GM19467 (cell line): ENCODE results near the gene NATD1.

Experiments
- ATAC-seq: cut with Tn5 transposase; IDR thresholded peaks from one replicate; pipeline ENCODE4 v1.9.1; 2021; ENCODE audit warnings: mild to moderate bottlenecking, moderate library complexity; ENCODE audit not compliant: unreplicated experiment

NATD1 gene

DNA sequence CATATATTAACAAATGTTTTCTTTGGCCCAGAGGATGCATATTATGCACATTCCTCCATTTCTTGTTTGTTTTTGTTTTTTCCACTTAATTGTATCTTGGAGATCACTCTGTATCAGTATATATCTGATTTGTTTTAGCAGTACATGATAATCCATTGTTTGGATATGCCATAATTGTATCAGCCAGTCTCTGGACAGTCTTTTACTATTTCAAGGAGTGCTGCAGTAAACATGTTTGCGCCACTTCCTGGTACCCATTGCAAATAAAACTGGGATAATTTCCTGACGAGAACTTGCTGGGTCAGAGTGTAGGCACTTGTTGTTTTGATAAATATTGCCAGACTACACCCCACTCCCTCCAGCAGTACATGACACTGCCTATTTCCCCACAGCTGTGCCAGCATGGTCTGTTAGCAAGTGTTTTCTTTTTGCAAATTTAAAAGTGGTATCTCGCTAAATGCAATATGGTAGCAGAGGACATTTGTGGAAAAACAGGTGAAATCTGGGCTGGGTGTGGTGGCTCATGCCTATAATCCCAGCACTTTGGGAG lies 34.3 kb downstream of the NATD1 start:
- ATAC-seq = no peak

DNA sequence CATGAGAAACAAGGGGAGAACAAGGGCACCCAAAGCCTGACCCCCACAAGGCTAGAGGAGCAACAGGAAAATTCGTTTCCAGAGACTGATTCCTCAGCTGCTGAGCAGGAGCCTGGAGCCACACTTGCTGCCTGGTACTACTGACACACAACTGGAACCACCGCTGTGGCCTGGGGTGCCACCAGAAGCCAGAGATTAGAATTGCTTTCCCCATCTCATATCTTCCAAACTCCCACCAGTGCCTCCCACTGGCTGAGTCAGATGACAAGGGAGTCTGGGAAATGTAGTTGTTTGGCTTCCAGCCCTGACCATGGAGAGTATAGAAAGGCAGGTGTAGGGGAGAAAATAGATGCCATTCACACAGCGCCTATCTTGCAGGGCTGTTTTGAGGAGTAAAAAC lies 35.1 kb downstream of the NATD1 start:
- ATAC-seq = no peak

DNA sequence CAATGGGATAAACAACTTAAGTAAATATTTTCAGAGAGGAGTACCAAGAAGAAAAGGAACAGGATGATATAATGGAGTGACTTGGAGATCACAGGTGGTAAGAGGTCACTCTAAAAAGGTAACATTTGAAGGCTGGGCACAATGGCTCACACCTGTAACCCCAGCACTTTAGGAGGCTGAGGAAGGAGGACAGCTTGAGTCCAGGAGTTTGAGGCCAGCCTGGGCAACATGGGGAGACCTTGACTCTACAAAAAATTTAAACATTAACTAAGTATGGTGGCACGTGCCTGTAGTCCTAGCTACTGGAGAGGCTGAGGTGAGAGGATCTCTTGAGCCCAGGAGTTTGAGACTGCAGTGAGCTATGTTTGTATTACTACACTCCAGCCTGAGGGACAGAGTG lies 35.9 kb downstream of the NATD1 start:
- ATAC-seq = no peak

DNA sequence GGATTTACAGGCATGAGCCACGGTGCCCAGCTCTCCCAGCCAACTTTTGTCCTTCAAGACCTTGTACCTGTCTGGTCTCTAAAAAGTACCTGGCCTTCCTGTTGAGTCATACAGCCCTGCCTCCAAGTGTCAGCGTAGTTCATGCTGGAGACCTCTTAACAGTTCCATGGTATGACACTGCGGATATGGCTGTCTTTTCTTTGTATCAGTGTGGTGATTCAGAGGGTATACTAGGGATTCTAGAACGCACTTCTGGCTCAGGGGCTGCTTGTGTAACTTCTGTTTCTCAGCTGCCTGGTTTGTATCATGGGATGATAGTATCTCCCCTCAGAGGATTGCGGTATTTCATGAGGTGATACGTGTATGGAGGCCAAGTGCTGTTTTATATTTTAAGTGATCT lies 37.3 kb downstream of the NATD1 start:
- ATAC-seq = no peak

DNA sequence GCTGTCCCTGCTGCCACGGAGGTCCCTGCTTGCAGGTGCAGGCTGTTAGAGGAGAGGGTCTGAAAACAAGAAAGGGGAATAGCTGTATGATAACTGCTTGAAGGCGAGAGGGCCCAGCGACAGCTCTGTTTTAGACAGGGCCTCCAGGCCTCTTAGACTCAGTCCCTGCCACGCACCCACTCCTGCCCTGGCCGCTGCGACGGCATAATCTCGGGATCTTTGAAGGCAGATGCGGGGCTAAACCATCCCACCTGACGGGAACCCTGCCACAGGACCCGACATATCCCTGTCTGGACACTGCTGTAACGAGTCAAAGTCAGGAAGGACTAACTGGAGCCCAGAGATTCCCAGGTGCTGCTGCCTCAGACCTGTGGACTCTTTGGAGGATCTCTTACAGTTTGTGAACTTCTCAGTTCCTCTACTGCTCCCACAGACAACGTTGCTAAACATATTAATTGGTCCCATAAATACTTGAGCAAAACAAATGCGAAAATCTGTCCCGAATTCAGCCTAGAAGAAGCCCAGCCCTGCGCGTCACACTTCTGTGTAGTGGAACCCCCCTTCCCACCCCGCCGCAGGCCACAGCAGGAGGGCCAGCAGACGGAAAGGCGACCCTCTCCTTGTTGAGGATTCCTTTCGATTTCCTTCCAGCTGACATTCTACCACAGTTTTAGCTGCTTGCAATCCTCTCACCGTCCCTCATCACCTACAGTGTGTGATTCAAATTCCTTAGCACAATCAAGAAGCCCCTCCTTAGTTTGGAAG lies 38.3 kb downstream of the NATD1 start:
- ATAC-seq = peak; percentile 6

DNA sequence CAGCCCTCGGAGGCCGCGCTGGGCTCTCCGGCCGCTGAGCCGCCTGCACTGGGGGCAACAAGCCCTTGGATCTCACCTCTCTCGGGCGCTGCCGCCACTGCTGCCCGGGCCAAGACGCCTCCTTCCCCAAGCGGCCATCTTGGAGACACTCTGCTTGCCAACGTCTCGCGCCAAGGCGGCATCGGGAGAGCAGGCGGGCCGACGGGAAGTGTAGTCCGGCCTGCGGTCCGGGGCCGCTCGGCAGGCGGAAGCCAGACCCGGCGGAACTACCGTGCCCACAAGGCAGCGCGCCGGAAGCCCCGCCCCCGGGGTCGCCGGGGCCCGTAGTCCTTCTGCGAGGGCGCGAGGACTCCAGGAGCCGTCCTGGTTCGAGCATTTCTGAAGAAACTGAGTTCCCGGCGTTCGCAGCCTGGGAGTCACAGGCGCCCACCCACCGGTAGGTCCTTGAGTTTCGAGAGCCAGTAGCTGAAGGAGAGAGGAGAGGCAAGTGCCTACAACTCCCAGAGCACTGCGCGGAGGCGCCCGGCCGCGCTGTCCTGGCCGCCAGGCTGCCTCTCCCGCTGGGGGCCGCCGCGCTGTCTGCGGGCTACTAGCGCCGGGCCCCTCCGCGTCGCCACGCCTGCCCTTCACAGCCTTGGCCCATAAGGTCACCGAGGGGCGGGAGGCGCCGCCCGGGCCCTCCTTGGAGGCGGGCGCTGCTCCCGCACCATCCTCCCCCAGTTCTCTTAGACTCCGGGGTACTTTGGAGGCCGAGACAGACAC lies 39.0 kb downstream of the NATD1 start, which contains the start of gene TMEM11:
Gene TMEM11, minus strand, starts transcription at position 147 of the 762 bp plus-strand sequence. Its CDS starts 9 bp downstream, at position 138.
- ATAC-seq = peak; percentile 89

DNA sequence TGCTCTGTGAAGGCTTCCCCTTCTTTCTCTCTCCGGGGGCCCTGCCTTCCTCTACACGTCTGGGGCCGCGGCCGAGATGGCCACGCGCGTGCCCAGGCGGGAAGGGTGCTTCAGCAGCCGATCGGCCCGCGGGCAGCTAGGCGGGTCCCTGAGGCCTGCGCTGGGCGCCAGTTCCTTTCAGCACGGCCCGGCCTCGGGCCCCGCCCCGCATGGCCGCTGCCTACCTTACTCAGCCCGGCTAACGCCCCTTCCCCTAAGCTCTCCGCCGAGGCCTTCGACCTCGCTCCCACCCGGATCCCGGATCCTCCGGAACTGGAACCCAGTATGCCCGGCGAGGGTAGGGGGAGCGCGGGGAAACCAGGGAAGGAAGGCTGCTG lies 39.6 kb downstream of the NATD1 start:
- peak; percentile 17 for ATAC-seq

DNA sequence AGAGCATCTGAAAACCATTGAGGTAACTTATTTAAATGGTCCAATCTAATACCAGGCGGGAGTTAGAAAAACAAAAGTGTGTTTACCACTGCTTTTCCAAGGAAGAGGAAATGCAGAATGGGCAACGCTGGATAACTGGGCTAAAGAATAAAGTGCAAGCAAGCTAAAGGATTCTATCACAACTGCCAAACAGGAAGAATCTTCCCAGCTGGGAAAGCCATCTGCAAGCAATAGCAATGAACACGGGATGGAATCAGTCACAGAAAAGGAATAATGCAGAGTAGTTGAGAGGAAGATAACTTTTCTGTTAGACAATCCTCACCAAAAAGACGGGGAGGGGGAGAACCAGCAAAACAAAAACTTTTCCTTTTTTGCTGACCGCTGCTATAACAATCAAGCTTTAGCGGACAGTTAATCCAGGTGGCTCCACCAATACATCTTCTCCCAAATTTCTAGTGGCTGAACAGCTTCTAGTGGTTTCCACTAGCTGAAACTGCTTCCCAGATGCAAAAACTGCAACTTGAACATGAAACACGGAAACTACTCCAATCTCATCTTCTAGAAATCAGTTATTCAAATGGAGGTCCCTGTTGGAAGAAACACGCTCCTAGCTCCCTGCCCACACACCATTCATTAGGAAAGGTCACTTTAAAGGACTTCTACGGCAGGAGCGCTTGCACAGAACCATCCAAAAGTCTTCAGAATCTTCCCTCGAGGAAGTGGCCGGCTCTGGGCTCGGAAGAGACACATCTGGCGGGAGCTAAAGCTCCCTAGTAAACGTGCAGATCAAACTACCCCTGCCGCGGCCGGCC lies 40.2 kb downstream of the NATD1 start:
- ATAC-seq = no peak

DNA sequence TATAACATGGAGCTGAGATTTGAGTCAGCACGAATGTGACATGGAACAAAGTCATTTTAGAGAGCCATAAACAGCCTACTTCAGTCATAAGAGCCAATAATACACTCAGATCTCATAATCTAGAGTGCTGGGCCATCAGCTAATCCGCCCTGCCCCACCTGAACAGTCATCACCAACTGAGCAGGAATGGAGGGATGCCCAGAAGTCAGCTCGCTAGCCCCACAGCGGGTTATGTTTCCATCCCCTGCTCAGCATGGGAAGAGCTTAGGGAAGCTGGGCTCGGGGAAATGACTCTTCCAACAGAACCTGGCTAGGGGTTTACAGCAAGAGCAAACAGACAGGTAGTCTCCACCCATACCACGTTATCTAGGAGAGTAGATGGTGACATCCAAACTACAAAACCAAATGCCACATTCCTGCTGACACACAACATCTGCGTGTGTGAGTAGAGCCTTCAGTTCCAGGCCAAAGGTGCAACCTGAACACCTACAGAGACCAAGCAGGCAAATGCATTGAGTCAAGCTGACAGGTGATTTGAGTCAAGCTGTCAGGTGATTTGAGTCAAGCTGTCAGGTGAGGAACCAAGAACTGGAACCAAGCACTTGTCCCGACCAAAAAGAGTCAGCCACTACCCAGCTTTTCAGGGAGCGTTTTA lies 41.3 kb downstream of the NATD1 start:
- no peak for ATAC-seq

DNA sequence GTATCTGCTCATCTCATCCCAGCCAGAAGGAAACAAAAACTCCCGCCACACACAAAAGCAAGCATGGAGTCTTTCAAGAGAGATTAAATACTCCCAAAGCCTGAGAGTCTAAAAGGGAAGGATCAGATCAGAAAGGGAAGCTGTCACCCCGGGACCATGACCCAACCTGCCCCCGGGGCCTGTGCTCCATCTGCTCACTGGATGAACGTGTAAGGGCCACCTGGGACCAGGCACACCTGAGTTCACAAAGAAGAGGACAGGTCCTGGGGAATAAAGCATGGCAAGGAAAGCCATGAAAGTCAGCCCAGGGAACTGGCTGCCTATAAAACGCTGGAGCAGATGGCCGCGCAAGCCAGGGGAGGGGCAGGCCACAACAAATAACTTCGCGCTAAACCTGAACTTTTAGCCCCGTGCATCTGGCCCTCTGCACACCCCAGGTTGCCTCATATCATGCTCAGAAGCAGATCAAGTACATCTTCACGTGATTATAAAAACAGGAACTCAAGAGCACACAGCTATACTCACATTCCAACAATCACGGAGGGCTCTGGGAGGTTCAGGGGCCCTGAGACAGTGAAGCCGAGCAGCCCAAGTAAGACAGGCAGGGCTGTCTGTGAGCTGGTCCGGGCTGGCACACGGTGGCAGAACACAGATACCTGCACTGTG lies 42.7 kb downstream of the NATD1 start:
- ATAC-seq = no peak

DNA sequence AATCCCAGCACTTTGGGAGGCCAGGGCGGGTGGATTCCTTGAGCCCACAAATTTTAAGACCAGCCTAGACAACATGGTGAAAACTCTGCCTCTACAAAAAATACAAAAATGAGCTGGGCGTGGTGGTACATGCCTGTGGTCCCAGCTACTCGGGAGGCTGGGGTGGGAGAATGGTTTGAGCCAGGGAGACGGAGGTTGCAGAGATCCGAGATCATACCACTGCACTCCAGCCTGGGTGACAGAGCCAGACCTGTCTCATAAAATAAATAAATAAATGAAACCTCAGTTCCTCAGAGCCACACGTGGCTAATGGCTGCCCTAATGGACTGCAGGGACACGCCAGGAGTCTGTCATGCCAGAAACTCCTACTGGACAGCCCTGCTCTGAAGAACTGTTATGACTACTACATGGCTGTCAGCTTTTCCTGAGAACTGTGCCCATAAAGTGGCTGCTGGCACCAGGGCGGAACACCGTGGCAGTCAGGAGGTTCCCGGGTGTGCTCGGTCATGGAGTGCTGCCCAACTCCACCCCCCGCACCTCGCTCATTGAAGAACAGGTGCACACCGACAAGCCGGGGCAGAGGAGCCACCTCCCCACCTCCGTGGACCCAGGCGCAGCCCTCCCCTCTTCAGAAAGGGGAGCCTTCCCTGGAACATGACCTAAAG lies 43.6 kb downstream of the NATD1 start:
- ATAC-seq = no peak

DNA sequence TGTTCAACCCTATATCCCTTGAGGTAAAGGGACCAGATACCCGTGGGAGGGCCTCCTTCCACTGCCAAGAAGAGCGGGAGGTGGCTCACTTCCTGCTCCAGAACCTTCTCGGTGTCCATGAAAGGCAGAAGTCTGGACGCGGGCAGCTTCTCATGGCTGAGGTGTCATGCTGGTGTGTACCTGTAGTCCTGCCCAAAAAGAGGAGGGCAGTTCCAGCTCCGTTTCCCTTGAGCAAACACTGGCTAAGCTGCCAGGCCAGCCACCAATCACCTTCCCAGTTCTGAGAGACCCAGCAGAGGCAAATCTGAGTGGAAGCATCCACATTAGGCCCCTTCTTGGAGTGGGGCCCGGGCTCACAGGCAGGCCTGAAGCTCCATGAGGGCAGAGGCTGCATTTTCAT lies 44.9 kb downstream of the NATD1 start:
- ATAC-seq = no peak

DNA sequence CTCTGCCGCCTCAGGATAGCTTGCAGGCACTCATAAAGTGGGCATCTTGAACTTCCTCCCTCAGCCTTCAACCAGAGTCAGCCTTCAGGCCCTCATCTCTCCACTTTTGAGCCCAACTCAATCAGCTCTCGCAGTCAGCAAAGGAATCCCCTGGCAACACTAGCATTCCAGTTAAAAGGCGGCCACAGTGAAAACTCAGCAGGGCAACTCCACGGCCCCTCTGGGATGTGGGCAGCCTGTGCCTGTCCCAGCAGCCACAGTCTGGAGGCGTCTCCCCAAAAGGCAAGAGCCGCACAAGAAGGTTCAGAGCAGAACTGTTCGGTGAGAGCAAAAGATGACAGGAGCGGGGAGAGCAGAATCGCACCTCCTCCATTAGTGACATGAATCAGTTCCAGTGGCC lies 48.3 kb downstream of the NATD1 start:
- ATAC-seq = no peak

DNA sequence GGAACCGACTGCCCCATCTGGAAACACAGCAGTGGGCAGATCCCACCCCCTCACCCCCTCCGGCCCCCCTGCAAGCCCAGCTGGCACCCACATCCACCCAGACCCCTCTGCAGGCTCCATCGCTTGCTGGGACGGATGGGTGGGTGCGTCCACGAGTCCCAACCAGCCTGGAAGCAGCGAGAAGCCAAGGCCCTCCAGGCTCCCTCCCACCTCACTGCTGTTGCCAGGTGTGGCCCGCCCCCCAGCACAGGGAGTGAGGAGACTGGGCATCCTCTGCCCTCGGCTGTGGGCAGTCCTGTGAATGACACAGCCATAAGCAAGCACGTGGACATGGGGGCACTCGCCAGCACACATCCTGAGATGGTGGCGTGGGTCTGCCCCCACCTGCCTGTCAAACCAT lies 50.7 kb downstream of the NATD1 start:
- ATAC-seq = no peak

DNA sequence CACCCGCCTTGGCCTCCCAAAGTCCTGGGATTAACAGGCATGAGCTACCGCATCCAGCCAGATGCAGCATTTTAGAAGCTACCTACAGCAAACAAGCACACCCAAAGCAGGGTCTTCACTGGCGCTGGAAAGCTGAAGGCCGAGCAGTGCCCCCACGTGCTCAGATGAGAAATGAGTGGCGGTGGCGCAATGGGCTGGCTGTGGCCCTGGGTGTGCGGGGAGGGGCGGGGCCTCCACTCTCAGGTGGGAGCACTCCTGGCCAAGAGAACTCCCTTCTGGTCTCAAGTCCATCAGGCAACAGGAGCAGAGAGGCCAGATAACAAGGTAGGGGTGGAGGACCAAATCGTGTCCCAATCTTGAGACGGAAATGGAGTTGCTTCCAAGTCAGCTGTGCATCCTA lies 51.3 kb downstream of the NATD1 start:
- ATAC-seq = no peak

DNA sequence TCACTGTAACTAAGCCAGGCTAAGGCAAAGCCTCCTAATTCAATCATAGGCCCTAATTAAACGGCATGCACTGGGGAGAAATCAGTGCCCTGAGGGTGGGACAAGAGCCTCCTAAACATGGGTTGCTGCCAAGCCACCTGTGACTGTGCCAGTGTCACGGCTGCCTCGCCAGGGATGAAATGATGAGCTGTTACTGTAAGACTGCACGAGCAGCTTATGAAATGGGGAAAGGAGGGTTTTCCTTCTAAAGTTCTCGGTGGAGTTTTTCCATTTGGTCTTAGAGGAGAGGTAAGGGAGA lies 52.0 kb downstream of the NATD1 start:
- no peak for ATAC-seq

DNA sequence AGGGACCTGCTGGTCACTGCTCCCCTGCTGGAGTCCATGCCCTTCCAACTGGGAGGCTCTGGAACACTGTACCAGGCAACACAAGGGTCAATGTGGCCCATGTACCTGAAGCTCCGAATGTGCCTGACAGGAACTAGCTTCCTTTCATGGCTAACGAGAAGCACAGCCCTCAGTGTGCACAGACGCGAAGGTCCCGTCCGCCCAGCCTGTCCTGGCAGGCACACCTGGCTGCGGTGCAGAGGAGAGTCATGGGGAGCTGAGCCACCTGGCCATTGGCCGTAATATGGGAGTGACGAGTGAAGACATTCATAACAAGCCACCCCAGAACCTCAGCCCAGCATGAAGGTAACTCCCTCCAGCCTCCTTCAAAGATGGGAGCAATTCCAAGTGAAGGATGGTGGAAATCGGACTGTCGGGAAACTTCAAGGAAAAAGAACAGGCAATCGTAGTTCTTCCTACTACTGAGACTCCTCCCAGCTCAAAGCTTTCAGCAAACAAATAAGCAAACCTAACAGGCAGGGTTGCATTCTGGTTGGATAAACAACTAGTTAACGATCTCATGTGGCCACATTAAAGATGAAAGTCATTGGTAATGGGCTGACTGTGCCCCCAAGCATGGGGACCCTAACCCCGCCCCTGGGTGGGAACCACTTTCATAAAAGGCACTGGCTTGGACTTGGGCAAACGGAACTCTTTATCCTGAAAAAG lies 52.5 kb downstream of the NATD1 start:
- ATAC-seq = no peak

DNA sequence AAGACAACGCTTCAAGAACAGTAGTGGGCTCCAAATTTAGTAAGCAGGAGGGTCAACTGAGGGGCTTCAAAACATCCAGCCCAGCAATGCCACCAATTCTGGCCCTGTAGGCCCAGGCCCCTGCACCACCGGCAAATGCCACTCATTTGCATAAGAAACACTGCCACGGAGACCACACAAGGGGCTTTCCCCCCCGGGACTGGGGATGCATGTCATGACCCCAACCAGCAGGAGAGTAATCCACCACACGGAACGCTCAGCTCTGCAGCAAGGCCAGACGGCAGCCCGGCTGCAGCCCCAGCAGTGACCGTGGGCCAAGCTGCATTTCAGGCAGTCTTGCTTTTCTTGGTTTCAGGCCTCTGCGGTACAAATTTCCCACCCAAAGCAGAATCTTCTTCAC lies 53.4 kb downstream of the NATD1 start:
- no peak for ATAC-seq

DNA sequence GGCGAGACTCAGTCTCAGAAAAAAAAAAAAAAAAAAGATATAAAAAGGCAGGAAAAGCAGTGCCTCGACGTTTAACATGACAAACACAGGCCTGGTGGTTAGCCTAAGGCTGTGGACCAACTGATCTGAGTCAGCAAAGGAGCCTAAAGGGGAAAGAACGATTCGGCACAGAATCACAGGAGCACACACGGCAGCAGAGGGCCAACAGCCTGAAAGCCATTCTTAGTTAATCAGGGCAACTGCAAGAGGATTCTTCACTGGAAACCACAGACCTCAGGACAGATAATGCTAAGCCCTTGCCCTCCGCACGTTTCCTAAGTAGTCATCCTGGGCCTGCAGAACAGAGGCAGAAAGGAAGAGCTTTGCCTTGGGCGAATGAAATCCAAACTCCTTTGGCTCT lies 53.9 kb downstream of the NATD1 start:
- ATAC-seq = no peak
